Small intestine (tissue), 16 donors: Measurements from ENCODE around the gene AMMECR1. TPM values are rescaled to one million over a fixed set of nuclear protein-coding genes. Genes with fewer than 3 reads are reported as not detected.

ENCODE experiments used
- DNase-seq, 2 donors: peaks; one replicate each; pipeline versions ENCODE4 v3.0.0 to v3.0.0-alpha.2; 2013
- FAIRE-seq: peaks from 2 replicates; lab custom pipeline; 2012; peaks lifted over from hg19 to GRCh38; lab: Jason Lieb, UNC
- H3K27ac ChIP-seq, 3 donors: one replicate each; pipeline ENCODE4 v1.5.1; 2013; ENCODE audit warnings: low read length in 2 of 3, mild to moderate bottlenecking in 2 of 3, control low read depth in 1 of 3, inconsistent platforms in 1 of 3, low read depth in 1 of 3, moderate library complexity in 1 of 3
- H3K27me3 ChIP-seq, 3 donors: one replicate each; pipeline ENCODE4 v1.6.1; 2013; ENCODE audit warnings: low read length in 3 of 3, inconsistent platforms in 1 of 3; ENCODE audit not compliant: control insufficient read depth in 3 of 3, insufficient read depth in 3 of 3
- H3K36me3 ChIP-seq, 3 donors: one replicate each; pipeline ENCODE4 v1.6.1; 2013; ENCODE audit warnings: low read length in 3 of 3, inconsistent platforms in 1 of 3, low read depth in 1 of 3, mild to moderate bottlenecking in 1 of 3, moderate library complexity in 1 of 3; ENCODE audit not compliant: control insufficient read depth in 3 of 3, insufficient read depth in 2 of 3
- H3K4me1 ChIP-seq, 3 donors: one replicate each; pipeline ENCODE4 v1.6.1; 2013; ENCODE audit warnings: low read length in 2 of 3, inconsistent platforms in 1 of 3, low read depth in 1 of 3, mild to moderate bottlenecking in 1 of 3, moderate library complexity in 1 of 3; ENCODE audit not compliant: control insufficient read depth in 3 of 3, insufficient read depth in 2 of 3
- H3K4me3 ChIP-seq, 3 donors: one replicate each; pipeline ENCODE4 v1.5.1; 2013; ENCODE audit warnings: low read length in 3 of 3, control low read depth in 1 of 3, inconsistent platforms in 1 of 3, low read depth in 1 of 3, mild to moderate bottlenecking in 1 of 3, moderate library complexity in 1 of 3
- H3K9me3 ChIP-seq, 2 donors: one replicate each; pipeline ENCODE4 v1.6.1; 2013; ENCODE audit warnings: low read depth in 1 of 2, low read length in 1 of 2; ENCODE audit not compliant: control insufficient read depth in 2 of 2, insufficient read depth in 1 of 2
- WGBS, 3 donors: extraction: QIAGEN DNeasy Blood & Tissue Kit; methylation state at CpG; one replicate each; pipeline ENCODE4 v1.1.7; 2013; 5-methylcytosine and 5-hydroxymethylcytosine counted together
- long read RNA-seq, 10 donors: transcript quantifications; one replicate each; lab custom pipeline, GENCODE V29; 2026
- polyA plus RNA-seq, 4 donors: library from polyadenylated mRNA; stranded (reverse) in 3 of 4; unstranded in 1 of 4; fragments of 200-250 nt in 3 of 4; fragments of 120-200 nt in 1 of 4; gene quantifications; one replicate each; pipeline versions ENCODE4 v1.2.1 to v1.2.3, GENCODE V29; 2013
- donor health status: healthy with polysubstance abuse.
- donor health status: control.
- donor health status: control.
- donor health status: Bipolar disorder and iron deficiency.
- donor health status: healthy.

Gene AMMECR1
- 10 to 100 TPM in 1 of 4 donors, 1 to 10 TPM in 3; 2.2 to 10.6 (median 4.1) TPM for polyA plus RNA-seq
- long read RNA-seq, donor 1, full-length matches to known transcripts, result 2 of 2 reads
- long read RNA-seq, donor 1, partial matches to known transcripts, result 0 of 2 reads
- long read RNA-seq, donor 1, other reads (novel, unspliced or antisense), result 0 of 2 reads
- long read RNA-seq, donor 2, full-length matches to known transcripts, result 2 of 2 reads
- long read RNA-seq, donor 2, partial matches to known transcripts, result 0 of 2 reads
- long read RNA-seq, donor 2, other reads (novel, unspliced or antisense), result 0 of 2 reads
- long read RNA-seq, donor 3, result 0 reads
- long read RNA-seq, donor 4, result 0 reads
- long read RNA-seq, donor 5, partial matches to known transcripts, result 0 of 1 reads
- long read RNA-seq, donor 5, other reads (novel, unspliced or antisense), result 0 of 1 reads
- long read RNA-seq, donor 6, full-length matches to known transcripts, result 4 of 4 reads
- long read RNA-seq, donor 6, partial matches to known transcripts, result 0 of 4 reads
- long read RNA-seq, donor 6, other reads (novel, unspliced or antisense), result 0 of 4 reads
- long read RNA-seq, donor 7, result 0 reads
- long read RNA-seq, donor 8, full-length matches to known transcripts, result 1 of 1 reads
- long read RNA-seq, donor 8, partial matches to known transcripts, result 0 of 1 reads
- long read RNA-seq, donor 8, other reads (novel, unspliced or antisense), result 0 of 1 reads
- long read RNA-seq, donor 9, full-length matches to known transcripts, result 1 of 1 reads
- long read RNA-seq, donor 9, partial matches to known transcripts, result 0 of 1 reads
- long read RNA-seq, donor 9, other reads (novel, unspliced or antisense), result 0 of 1 reads
- long read RNA-seq, donor 10, full-length matches to known transcripts, result 2 of 2 reads
- long read RNA-seq, donor 10, partial matches to known transcripts, result 0 of 2 reads
- long read RNA-seq, donor 10, other reads (novel, unspliced or antisense), result 0 of 2 reads

DNA sequence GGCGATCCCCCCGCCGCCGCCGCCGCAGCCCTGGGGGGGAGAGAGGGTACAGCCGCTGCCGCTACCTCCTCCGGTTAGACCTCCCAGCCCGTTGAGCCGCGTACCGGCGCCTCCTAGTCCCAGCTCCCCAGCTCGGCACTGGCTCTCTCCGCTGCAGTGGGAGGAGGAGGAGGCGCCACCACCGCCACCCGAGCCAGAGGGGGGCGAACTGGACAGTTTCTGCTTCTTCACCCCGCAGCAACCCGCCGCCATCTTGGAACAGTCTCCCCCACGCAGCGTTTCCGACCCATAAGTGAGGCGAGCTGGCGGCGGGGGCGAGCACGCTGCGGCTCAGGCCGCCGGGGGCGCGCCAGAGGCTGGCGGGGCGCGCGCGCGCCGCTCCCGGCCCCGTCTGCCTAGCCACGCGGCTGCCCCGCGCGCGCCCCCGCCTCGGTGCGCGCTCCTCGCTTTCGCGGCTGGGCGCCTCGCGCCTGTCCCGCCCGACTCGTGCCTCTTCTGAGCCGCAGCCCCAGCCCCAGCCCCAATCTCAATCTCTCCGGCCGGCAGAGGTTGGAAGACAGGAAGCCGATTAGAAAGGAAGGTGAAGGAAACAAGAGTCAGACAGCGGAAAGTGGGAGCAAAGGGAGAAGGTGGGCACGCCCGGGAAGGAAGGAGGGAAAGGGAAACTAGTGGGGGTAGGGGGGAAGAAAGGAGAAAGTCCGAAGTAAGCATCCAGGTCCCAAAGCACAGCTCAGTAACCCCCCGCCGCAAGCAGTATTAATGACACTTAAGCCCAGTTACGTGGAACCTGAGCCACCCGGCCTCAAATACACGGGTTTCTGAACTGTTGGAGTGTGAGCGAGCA is at the start of gene AMMECR1:
Gene AMMECR1, minus strand, starts transcription at position 266 of the 844 bp plus-strand sequence. Its CDS starts 14 bp downstream, at position 252.
- Histone ChIP-seq H3K27ac (peak within 1 kb of the TSS; percentile 82 to 93 (median 93)), H3K36me3 (no peaks in the 10 kb centered on the region), H3K4me1 (no peaks in the 10 kb centered on the region), H3K4me3 (peak within 1 kb of the TSS; percentile 71 to 92 (median 82)), H3K27me3 (no peaks in the 10 kb centered on the region), H3K9me3 (no peaks in the 10 kb centered on the region)
- no peak for FAIRE-seq
- peak; percentile 75 to 82 for DNase-seq
- WGBS, 3 donors, result 1 to 40% (median 9%) methylated on average over 52 to 78 of the region's 78 CpGs

- FAIRE-seq (no peak), DNase-seq (no peak)
- H3K9me3 ChIP-seq, result no peaks in the 10 kb centered on the region
- WGBS, 3 donors, result 74 to 93% (median 88%) methylated on average over 1 of the region's 1 CpG
- no peaks in the 10 kb centered on the region for H3K27me3 ChIP-seq
- no peaks in the 10 kb centered on the region for H3K36me3 ChIP-seq
- no peak overlapping the region for H3K27ac ChIP-seq
- H3K4me3 ChIP-seq, result no peak overlapping the region
- H3K4me1 ChIP-seq, result no peaks in the 10 kb centered on the region
These were observed 45.4 kb upstream of the AMMECR1 start for GRCh38 chrX:110363244-110363643.

DNA sequence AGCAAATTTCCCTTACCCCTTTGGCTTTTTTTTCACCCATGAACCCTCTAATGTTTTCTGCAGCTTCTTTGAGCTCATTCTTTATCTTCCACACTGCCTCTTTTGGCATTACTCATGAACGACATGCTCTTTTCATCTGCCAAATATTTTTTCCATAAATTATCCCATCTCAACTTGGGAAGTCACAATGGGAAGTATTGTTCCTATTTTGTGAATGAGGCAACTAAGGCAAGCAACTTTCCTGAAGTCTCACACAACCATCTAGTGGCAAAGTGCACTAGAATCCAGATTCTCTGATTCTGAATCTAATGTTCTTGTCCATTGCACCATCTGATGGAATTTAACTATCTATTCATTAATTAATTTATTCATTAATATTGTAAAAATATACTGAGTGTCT is 41.4 kb upstream of the AMMECR1 start:
- DNase-seq (no peak), FAIRE-seq (no peak)
- no peak overlapping the region for H3K4me3 ChIP-seq
- H3K4me1 ChIP-seq, result no peaks in the 10 kb centered on the region
- no peaks in the 10 kb centered on the region for H3K27me3 ChIP-seq
- no peaks in the 10 kb centered on the region for H3K9me3 ChIP-seq
- 6 to 25% (median 18%) methylated on average over 1 of the region's 1 CpG for WGBS, 3 donors
- no peaks in the 10 kb centered on the region for H3K36me3 ChIP-seq
- no peak overlapping the region for H3K27ac ChIP-seq

DNA sequence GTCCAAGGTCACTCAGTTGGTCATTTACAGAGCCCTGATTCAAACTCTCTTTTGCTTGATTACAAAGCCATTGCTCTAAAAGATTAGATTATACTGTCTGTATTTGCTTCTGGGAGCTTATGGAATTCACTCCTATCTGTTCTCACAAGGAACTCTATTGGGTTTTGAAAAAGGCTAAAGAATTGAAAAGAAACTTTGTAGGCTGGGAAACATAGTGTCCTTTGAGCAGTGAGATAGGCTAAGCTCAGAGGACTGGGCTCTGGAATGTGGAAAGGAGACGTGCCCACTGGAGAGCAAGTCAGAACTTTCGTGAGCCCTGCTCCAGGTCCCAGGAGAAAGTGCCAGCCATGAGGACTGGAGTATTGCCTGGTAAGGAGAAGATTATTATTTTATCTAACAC is 40.7 kb upstream of the AMMECR1 start, which contains the start of gene RTL9:
Gene RTL9, plus strand, starts transcription at position 301 of the 400 bp plus-strand sequence. CDS start 91,770 bp downstream, outside the sequence.
- DNase-seq, result no peak
- Histone ChIP-seq H3K27ac (no peak within 1 kb of the TSS), H3K4me3 (no peak within 1 kb of the TSS), H3K9me3 (no peaks in the 10 kb centered on the region), H3K4me1 (no peaks in the 10 kb centered on the region), H3K27me3 (no peaks in the 10 kb centered on the region), H3K36me3 (no peaks in the 10 kb centered on the region)
- WGBS, 3 donors, result 82 to 94% (median 87%) methylated on average over 2 of the region's 2 CpGs
- FAIRE-seq, result no peak

DNA sequence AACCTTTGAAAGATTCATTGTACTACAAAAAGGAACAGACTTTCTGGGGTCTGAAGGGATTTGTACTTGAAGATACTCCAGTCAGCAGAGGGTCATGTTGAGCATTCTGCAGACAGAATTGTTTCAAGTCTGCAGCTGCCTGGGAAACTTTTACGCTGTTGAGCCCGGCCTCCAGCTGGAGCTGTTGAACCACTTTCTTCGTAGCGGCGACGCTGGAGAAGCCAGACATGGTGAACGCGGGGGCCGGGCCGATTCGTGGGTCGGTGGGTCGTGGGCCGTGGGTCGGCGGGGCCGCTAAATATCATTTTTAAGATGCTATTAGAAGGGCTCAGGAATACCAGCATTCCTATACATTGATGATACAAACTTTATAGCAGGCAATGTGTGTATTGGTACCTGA is 28.8 kb upstream of the AMMECR1 start:
- H3K27me3 ChIP-seq, result no peaks in the 10 kb centered on the region
- FAIRE-seq, result no peak
- H3K27ac ChIP-seq, result no peak overlapping the region
- H3K9me3 ChIP-seq, result no peaks in the 10 kb centered on the region
- H3K4me3 ChIP-seq, result no peak overlapping the region
- H3K4me1 ChIP-seq, result no peaks in the 10 kb centered on the region
- H3K36me3 ChIP-seq, result no peaks in the 10 kb centered on the region
- no peak for DNase-seq
- WGBS, 3 donors, result 59 to 80% (median 62%) methylated on average over 17 of the region's 17 CpGs

GRCh38 chrX:110341189-110342035 is 23.5 kb upstream of the AMMECR1 start:
- WGBS, 3 donors, result 70 to 83% (median 77%) methylated on average over 11 of the region's 11 CpGs
- FAIRE-seq, result no peak

DNA sequence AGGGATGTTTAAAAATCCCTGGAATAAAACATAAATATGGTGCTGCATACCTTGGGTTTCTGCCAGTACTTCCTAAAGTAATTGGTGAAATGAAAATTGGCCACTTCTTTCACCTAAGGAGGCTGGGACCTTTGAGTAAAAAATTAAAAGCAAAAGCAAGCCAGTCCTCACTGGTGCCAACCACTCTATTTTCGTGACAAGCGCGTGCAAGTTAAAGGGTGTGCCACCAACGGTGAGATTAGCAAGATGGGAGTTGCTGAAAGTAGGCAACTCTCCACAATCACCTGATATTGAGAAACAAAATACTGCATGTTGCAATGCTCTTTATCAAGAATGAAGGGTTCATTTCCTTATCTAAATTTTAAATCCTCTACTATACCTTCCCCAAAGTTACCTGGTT is 21.1 kb upstream of the AMMECR1 start:
- Histone ChIP-seq H3K4me1 (no peaks in the 10 kb centered on the region), H3K36me3 (no peaks in the 10 kb centered on the region), H3K4me3 (no peak overlapping the region), H3K9me3 (no peaks in the 10 kb centered on the region), H3K27me3 (no peaks in the 10 kb centered on the region), H3K27ac (no peak overlapping the region)
- WGBS, 3 donors, result 33 to 78% (median 65%) methylated on average over 4 of the region's 4 CpGs
- peak in 1 of 2 donors; percentile 10 for DNase-seq
- no peak for FAIRE-seq

More at GRCh38 chrX:110341189-110342035, 23.5 kb upstream of the AMMECR1 start:
- H3K4me3 ChIP-seq, result no peak overlapping the region
- no peaks in the 10 kb centered on the region for H3K9me3 ChIP-seq
- H3K36me3 ChIP-seq, result no peaks in the 10 kb centered on the region
- H3K27ac ChIP-seq, result no peak overlapping the region
- H3K4me1 ChIP-seq, result no peaks in the 10 kb centered on the region
- no peaks in the 10 kb centered on the region for H3K27me3 ChIP-seq
- no peak for DNase-seq
